GM23248 (cell line): ENCODE results near the gene HSF4. TPM values are rescaled to one million over a fixed set of nuclear protein-coding genes. Genes with fewer than 3 reads are reported as not detected.

Experiments
- DNase-seq: peaks from one replicate; pipeline ENCODE4 v3.0.0-alpha.2; 2015
- H2AFZ ChIP-seq: fragments of 200-600 bp; sonication (generic); 2 replicates; pipeline ENCODE4 v1.6.1; 2016; ENCODE audit warnings: antibody characterized with exemption
- H3F3A ChIP-seq: fragments of 200-600 bp; sonication (generic); 2 replicates; pipeline ENCODE4 v1.6.1; 2016; ENCODE audit warnings: mild to moderate bottlenecking, antibody characterized with exemption, mixed run types; ENCODE audit not compliant: insufficient read depth
- H3K27ac ChIP-seq: fragments of 200-600 bp; sonication (generic); 2 replicates; pipeline ENCODE4 v1.5.1; 2016; ENCODE audit warnings: mild to moderate bottlenecking
- H3K27me3 ChIP-seq: fragments of 200-600 bp; sonication (generic); replicated peaks from 2 replicates; pipeline ENCODE4 v1.6.1; 2016; ENCODE audit warnings: mild to moderate bottlenecking; ENCODE audit not compliant: insufficient read depth
- H3K36me3 ChIP-seq: fragments of 200-600 bp; sonication (generic); 2 replicates; pipeline ENCODE4 v1.6.1; 2016; ENCODE audit warnings: low read depth, mild to moderate bottlenecking
- H3K4me1 ChIP-seq: fragments of 200-600 bp; sonication (generic); 2 replicates; pipeline ENCODE4 v1.6.1; 2016; ENCODE audit warnings: mild to moderate bottlenecking; ENCODE audit not compliant: insufficient read depth
- H3K4me2 ChIP-seq: fragments of 200-600 bp; sonication (generic); one replicate; pipeline ENCODE4 v1.6.1; 2016; ENCODE audit warnings: mild to moderate bottlenecking; ENCODE audit not compliant: unreplicated experiment
- H3K4me3 ChIP-seq: fragments of 200-600 bp; sonication (generic); 2 replicates; pipeline ENCODE4 v1.5.1; 2016; ENCODE audit warnings: mild to moderate bottlenecking
- H3K79me2 ChIP-seq: fragments of 200-600 bp; sonication (generic); 2 replicates; pipeline ENCODE4 v1.6.1; 2016; ENCODE audit warnings: mild to moderate bottlenecking; ENCODE audit not compliant: insufficient read depth
- H3K9ac ChIP-seq: fragments of 200-600 bp; sonication (generic); 2 replicates; pipeline ENCODE4 v1.6.1; 2016; ENCODE audit warnings: mild to moderate bottlenecking
- H3K9me2 ChIP-seq: fragments of 200-600 bp; sonication (generic); 2 replicates; pipeline ENCODE4 v1.6.1; 2016; ENCODE audit warnings: mixed run types, mild to moderate bottlenecking, moderate library complexity; ENCODE audit not compliant: insufficient read depth
- H3K9me3 ChIP-seq: fragments of 200-600 bp; sonication (generic); one replicate; pipeline ENCODE4 v1.6.1; 2017; ENCODE audit warnings: low read depth
- H4K20me1 ChIP-seq: fragments of 200-600 bp; sonication (generic); 2 replicates; pipeline ENCODE4 v1.6.0; 2016; ENCODE audit not compliant: insufficient read depth
- EZH2 ChIP-seq: fragments of 200-600 bp; sonication (generic); IDR thresholded peaks from 2 replicates; pipeline ENCODE4 v1.6.1; 2018; ENCODE audit warnings: antibody characterized with exemption, mild to moderate bottlenecking; ENCODE audit not compliant: insufficient read depth, poor library complexity, severe bottlenecking
- EZH2phosphoT487 ChIP-seq: fragments of 200-600 bp; sonication (generic); IDR thresholded peaks from 2 replicates; pipeline ENCODE4 v1.6.1; 2018; ENCODE audit warnings: antibody characterized with exemption, moderate library complexity, mild to moderate bottlenecking, low read depth; ENCODE audit not compliant: insufficient read depth
- WGBS, 2 experiments: methylation state at CpG; one replicate each; pipeline ENCODE4 v1.1.6; 2015 to 2017; ENCODE audit warnings: low lambda C conversion rate in 2 of 2, low coverage in 1 of 2; ENCODE audit errors: missing lambda C conversion rate in 2 of 2; 5-methylcytosine and 5-hydroxymethylcytosine counted together
- in situ Hi-C: fragments of 300-500 bp; cut with MboI; formaldehyde crosslinking; loops from 2 replicates; pipeline ENCODE4 v1.15.0; 2020
- polyA plus RNA-seq: library from polyadenylated mRNA; unstranded; fragments of >200 nt; fragmentation: Nextera tagmentation; extraction: Ambion mirVana; gene quantifications from 2 replicates; pipeline ENCODE4 v1.2.1, GENCODE V29; 2016
- total RNA-seq: library from RNA; depleted of rRNA; stranded (reverse); fragments of >200 nt; shearing (Covaris generic); gene quantifications from 2 replicates; pipeline ENCODE4 v1.2.3, GENCODE V29; 2014

The HSF4 gene
- total and polyA plus RNA-seq, 2 experiments from 2014 or later, result 3.0 to 10.8 TPM

DNA sequence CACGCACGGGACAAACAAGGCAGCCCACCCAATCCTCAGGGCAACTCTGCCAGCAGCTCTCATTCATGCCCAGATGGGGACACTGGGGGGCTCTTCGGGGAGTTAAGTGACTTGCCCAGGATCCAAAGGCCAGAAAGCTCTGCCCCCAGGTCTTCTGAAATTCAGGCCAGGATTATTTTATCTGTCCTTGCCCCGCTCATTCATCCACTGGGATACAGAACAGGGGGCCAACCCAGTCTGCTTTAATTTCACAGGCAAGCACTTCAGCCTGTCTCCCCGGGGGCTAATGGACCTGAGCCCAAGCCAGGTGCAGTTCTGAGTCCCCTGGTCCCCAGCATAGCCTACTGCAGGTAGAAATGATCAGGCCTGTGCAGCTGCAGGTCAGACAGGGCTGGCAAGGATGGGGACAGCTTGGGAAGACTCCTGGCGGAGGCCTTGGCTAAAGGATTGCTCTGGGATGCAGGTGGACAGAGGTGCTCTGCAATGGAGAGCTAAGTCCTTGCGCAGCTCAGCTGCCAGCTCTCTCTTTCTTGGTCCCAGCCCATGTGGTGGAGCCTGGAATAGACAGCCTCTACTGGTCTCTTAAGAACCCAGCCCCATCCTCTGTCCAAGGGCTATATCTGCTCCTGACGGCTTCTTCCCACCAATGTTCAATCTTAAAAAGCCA, 13.0 kb upstream of the HSF4 start:
- Histone ChIP-seq H4K20me1 (no peaks in the 10 kb centered on the region), H3K27ac (peak overlapping the region; percentile 94), H2AFZ (peak overlapping the region; percentile 71), H3F3A (peaks cover 31% of the 10 kb centered on the region), H3K4me2 (peak overlapping the region; percentile 70), H3K9me2 (no peaks in the 10 kb centered on the region), H3K4me3 (peak overlapping the region; percentile 82), H3K79me2 (peaks cover 13% of the 10 kb centered on the region; the same call in 1 of the 2 replicates), H3K4me1 (0 out of 2 replicates have a peak, but pooled peaks cover 5% of the 10 kb centered on the region), H3K9ac (peak overlapping the region; percentile 98), H3K36me3 (no peaks in the 10 kb centered on the region; the same call in 1 of the 2 replicates), H3K27me3 (no peaks in the 10 kb centered on the region), H3K9me3 (no peaks in the 10 kb centered on the region)
- peak; percentile 37 for DNase-seq
- in situ Hi-C loops, result loop anchor here (25.0 kb wide), 1 partner anchor 189 kb away; the partner anchor contains the start of gene CES3
- WGBS, 2 experiments, result 38% methylated on average over 8 of the region's 8 CpGs
- no peak for TF ChIP-seq EZH2
- no peak for TF ChIP-seq EZH2phosphoT487

DNA sequence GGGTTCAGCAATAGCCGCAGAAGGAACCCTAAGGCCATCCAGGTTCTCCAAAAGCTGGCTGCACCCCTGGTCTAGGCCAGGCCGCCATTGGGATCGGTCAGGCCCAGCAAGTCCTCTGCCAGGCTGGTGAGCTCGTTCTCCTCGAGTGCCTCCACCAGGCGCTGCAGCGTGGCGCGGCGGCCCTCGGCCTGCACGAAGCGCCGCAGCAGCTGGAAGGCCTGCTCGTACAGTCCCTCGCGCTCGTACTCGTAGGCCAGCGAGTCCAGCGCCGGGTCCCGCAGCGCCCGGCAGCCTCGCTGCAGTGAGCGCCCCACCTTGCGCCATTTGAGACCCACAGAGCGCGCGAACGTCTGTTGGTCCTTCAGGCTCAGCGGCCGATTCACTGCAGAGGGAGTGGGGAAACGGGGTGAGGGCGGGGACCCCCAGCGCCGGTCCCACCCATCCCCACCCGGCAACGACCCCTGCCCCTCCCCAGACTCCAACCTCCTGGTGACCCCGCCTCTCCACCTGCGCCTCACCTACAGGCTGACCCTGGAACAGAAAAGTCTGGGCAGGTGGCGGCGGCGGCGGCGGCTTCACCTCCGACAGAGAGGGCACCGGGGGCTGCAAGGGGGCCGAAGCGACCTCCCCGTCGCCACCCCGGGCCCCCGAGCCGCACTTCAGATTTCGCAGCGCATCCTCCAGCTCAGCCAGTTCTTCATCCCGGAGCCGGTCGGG, 9.8 kb upstream of the HSF4 start:
- 0 out of 2 replicates have a peak, but pooled peaks cover 5% of the 10 kb centered on the region for H3K4me1 ChIP-seq
- WGBS, 2 experiments, result 45% methylated on average over 48 to 51 of the region's 61 CpGs
- H3K27ac ChIP-seq, result no peak overlapping the region
- H3K79me2 ChIP-seq, result peaks cover 4% of the 10 kb centered on the region; the same call in 1 of the 2 replicates
- H3K27me3 ChIP-seq, result no peaks in the 10 kb centered on the region
- peak overlapping the region; percentile 73 for H3K4me2 ChIP-seq
- TF ChIP-seq EZH2 (no peak), EZH2phosphoT487 (no peak)
- no peak overlapping the region for H3K9ac ChIP-seq
- no peaks in the 10 kb centered on the region for H3K9me3 ChIP-seq
- DNase-seq, result no peak
- no peaks in the 10 kb centered on the region; the same call in 1 of the 2 replicates for H3K36me3 ChIP-seq
- no peak overlapping the region for H2AFZ ChIP-seq
- peak overlapping the region; percentile 50 for H3K4me3 ChIP-seq
- in situ Hi-C loops, result loop anchor here (25.0 kb wide), 1 partner anchor 192 kb away; the partner anchor contains the start of gene CES3
- H3F3A ChIP-seq, result peaks cover 16% of the 10 kb centered on the region; the same call in 1 of the 2 replicates
- no peaks in the 10 kb centered on the region for H4K20me1 ChIP-seq
- H3K9me2 ChIP-seq, result no peaks in the 10 kb centered on the region

DNA sequence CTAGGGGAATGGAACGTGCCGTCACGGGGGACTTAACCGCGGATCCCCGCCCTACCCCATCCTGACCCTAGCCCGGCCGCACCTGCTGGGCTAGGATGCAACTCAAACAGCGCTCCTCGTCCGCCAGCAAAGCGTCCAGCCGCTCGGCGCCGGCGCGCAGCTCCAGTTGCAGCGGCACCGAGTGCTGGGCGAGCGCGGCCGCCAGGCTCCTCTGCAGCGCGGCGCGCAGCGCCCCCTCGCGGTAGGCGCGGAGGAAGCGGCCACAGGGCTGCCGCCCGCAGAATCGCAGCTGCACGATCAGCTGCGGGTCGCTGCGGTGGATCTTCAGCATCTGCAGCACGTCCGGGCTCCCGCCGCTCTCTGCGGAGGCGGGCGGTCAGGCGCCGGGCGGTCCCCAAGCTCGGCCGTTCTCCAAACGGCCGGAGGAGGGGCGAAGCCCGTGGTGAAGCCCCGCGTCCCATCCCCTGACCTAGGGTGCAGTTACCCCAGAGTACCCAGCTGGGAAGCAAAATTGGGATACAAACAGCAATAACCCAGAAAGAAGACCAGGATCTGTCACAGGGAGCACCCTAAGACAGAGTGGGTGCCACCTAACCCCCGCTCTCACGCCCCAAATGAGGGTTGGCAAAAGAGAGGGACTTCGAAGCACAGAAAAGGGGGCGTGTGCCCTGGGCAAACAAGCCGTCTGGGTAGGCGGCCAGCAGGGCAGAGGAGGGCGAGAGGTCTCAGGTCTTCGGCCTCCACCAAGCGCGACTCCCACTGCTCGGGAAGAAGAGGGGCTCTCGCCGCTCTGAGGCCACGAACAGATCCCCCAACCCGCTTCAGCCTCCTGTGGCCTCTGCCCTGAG, 9.0 kb upstream of the HSF4 start:
- Histone ChIP-seq H4K20me1 (no peaks in the 10 kb centered on the region), H3K36me3 (no peaks in the 10 kb centered on the region), H2AFZ (no peak overlapping the region), H3K9me2 (no peaks in the 10 kb centered on the region), H3K9ac (no peak overlapping the region), H3K79me2 (0 out of 2 replicates have a peak, but pooled peaks cover 4% of the 10 kb centered on the region), H3K27me3 (no peaks in the 10 kb centered on the region), H3K4me3 (peak overlapping the region; percentile 50), H3K9me3 (no peaks in the 10 kb centered on the region), H3F3A (peaks cover 16% of the 10 kb centered on the region; the same call in 1 of the 2 replicates), H3K4me1 (0 out of 2 replicates have a peak, but pooled peaks cover 5% of the 10 kb centered on the region), H3K4me2 (peak overlapping the region; percentile 73), H3K27ac (no peak overlapping the region)
- DNase-seq, result peak; percentile 90
- in situ Hi-C loops, result loop anchor here (25.0 kb wide), 1 partner anchor 193 kb away; the partner anchor contains the start of gene CES3
- WGBS, 2 experiments, result 14% methylated on average over 72 to 74 of the region's 74 CpGs
- TF ChIP-seq EZH2phosphoT487 (no peak), EZH2 (no peak)
